GM12878 (cell line): ENCODE results near the gene GPR176. TPM values are rescaled to one million over a fixed set of nuclear protein-coding genes. Genes with fewer than 3 reads are reported as not detected.

ENCODE experiments used
- ATAC-seq: fragments of 200-7000 bp; cut with Tn5 transposase; 3 replicates; pipeline ENCODE4 v1.9.1; 2020; ENCODE audit warnings: mild to moderate bottlenecking, moderate library complexity
- BruUV-seq: library from RNA; stranded (reverse); fragments of 400-500 nt; replicated peaks from 2 replicates; lab custom pipeline; 2021; lab: Mats Ljungman, UMichigan
- CTCF ChIA-PET: fragments of 300-600 bp; sonication (Branson Sonifier 250); formaldehyde crosslinking; extraction: SDS; loops from one replicate; lab custom pipeline; 2021; ENCODE audit warnings: inconsistent platforms; lab: Yijun Ruan, JAX
- POLR2A ChIA-PET: fragments of 350-600 bp; formaldehyde crosslinking; extraction: SDS; loops from one replicate; lab custom pipeline; 2021; ENCODE audit warnings: inconsistent platforms; lab: Charles Lee
- RAD21 ChIA-PET: fragments of 300-600 bp; sonication (Branson Sonifier 250); formaldehyde crosslinking; loops from one replicate; lab custom pipeline; 2023; ENCODE audit warnings: antibody characterized with exemption; ENCODE audit not compliant: unreplicated experiment; lab: Charles Lee
- SMC1A ChIA-PET: fragments of 300-600 bp; sonication (Branson Sonifier 250); formaldehyde crosslinking; loops from one replicate; lab custom pipeline; 2023; ENCODE audit not compliant: unreplicated experiment, uncharacterized antibody; lab: Charles Lee
- DNase-seq: peaks from one replicate; pipeline ENCODE4 v3.0.0-alpha.2; 2011; ENCODE audit warnings: low read depth, low spot score
- FAIRE-seq: peaks from 3 replicates; lab custom pipeline; 2011; peaks lifted over from hg19 to GRCh38; lab: Jason Lieb, UNC
- H2AFZ ChIP-seq: 2 replicates; pipeline ENCODE4 v1.6.0; 2011; ENCODE audit warnings: low read depth, low read length, control low read depth; ENCODE audit not compliant: control insufficient read depth
- H3K27ac ChIP-seq: 2 replicates; pipeline ENCODE4 v1.5.1; 2011; ENCODE audit warnings: control low read depth; ENCODE audit not compliant: control insufficient read depth, insufficient read depth
- H3K27me3 ChIP-seq, 2 experiments: replicated peaks in 1 of 2; 2 replicates each; pipeline versions ENCODE4 v1.6.0 to v1.6.1; 2011; ENCODE audit warnings: low read length in 1 of 2; ENCODE audit not compliant: control insufficient read depth in 2 of 2, insufficient read depth in 2 of 2
- H3K36me3 ChIP-seq, 2 experiments: 2 replicates each; pipeline ENCODE4 v1.5.1; 2011; ENCODE audit warnings: low read length in 1 of 2; ENCODE audit not compliant: control insufficient read depth in 2 of 2, insufficient read depth in 2 of 2
- H3K4me1 ChIP-seq: 2 replicates; pipeline ENCODE4 v1.6.1; 2011; ENCODE audit warnings: mild to moderate bottlenecking, low read length, moderate library complexity, mixed read lengths; ENCODE audit not compliant: control insufficient read depth, insufficient read depth
- H3K4me2 ChIP-seq: 2 replicates; pipeline ENCODE4 v1.6.0; 2011; ENCODE audit warnings: control low read depth; ENCODE audit not compliant: control insufficient read depth, insufficient read depth
- H3K4me3 ChIP-seq: fragments of 200-600 bp; sonication (generic); 2 replicates; pipeline ENCODE4 v1.5.1; 2016
- H3K79me2 ChIP-seq: 2 replicates; pipeline ENCODE4 v1.6.0; 2011; ENCODE audit warnings: low read length; ENCODE audit not compliant: control insufficient read depth, insufficient read depth
- H3K9ac ChIP-seq: 2 replicates; pipeline ENCODE4 v1.8.0; 2011; ENCODE audit warnings: low read length, control low read depth, mixed read lengths; ENCODE audit not compliant: control insufficient read depth, insufficient read depth
- H3K9me3 ChIP-seq: replicated peaks from 3 replicates; pipeline ENCODE4 v1.5.1; 2011; ENCODE audit warnings: mild to moderate bottlenecking, low read length; ENCODE audit not compliant: control insufficient read depth, insufficient read depth
- H4K20me1 ChIP-seq: 2 replicates; pipeline ENCODE4 v1.6.0; 2011; ENCODE audit not compliant: control insufficient read depth, insufficient read depth
- BCL11A ChIP-seq: IDR thresholded peaks from 2 replicates; pipeline ENCODE4 v1.6.1; 2011; ENCODE audit warnings: low read depth, low read length
- HDAC2 ChIP-seq: fragments of 200-600 bp; sonication (generic); IDR thresholded peaks from 2 replicates; pipeline ENCODE4 v1.6.1; 2017
- RCOR1 ChIP-seq: conservative IDR thresholded peaks from 2 replicates; pipeline ENCODE4 v1.6.1; 2012; ENCODE audit warnings: low read depth, low read length, improper control_type of control experiment
- WRNIP1 ChIP-seq: IDR thresholded peaks from 2 replicates; pipeline ENCODE4 v1.6.1; 2011; ENCODE audit warnings: low read depth, low read length, improper control_type of control experiment, borderline replicate concordance
- ZNF207 ChIP-seq: fragments of 450-650 bp; IDR thresholded peaks from 2 replicates; pipeline ENCODE4 v1.6.1; 2014; ENCODE audit warnings: antibody characterized with exemption, mild to moderate bottlenecking, borderline replicate concordance
- WGBS: methylation state at CpG from one replicate; pipeline ENCODE4 v1.1.6; 2016; ENCODE audit warnings: low lambda C conversion rate; ENCODE audit not compliant: insufficient replicate concordance, insufficient coverage; ENCODE audit errors: missing lambda C conversion rate; 5-methylcytosine and 5-hydroxymethylcytosine counted together
- in situ Hi-C: fragments of 300-500 bp; cut with MboI; formaldehyde crosslinking; loops from 9 replicates; pipeline ENCODE4 v1.14.3; 2018; ENCODE audit warnings: mixed read lengths
- intact Hi-C: fragments of 100-400 bp; cut with micrococcal nuclease; formaldehyde crosslinking; loops from one replicate; pipeline ENCODE4 v1.14.2; 2022; ENCODE audit not compliant: unreplicated experiment
- polyA plus RNA-seq, 11 experiments: library from polyadenylated mRNA; depleted of rRNA in 4 of 11; unstranded in 6 of 11; stranded (reverse) in 5 of 11; fragments of >200 nt; fragmentation: Nextera tagmentation in 4 of 11; fragmentation: Illumina TruSeq in 1 of 11; extraction: Ambion mirVana in 4 of 11; extraction: Trizol in 1 of 11; gene quantifications; 1 replicate in 1 of 11; 2 replicates in 10 of 11; pipeline versions ENCODE4 v1.2.1 to v1.2.3, GENCODE V29; 2011 to 2016; ENCODE audit warnings: inconsistent platforms in 2 of 11, missing spikeins in 2 of 11, low read depth in 1 of 11
- total RNA-seq, 4 experiments: library from RNA; depleted of rRNA in 3 of 4; stranded (reverse); fragments of >200 nt in 3 of 4; fragmentation: Illumina TruSeq in 1 of 4; extraction: Trizol in 1 of 4; gene quantifications; 2 replicates each; pipeline versions ENCODE4 v1.2.1 to v1.2.3, GENCODE V29; 2013 to 2021

The GPR176 gene
- total and polyA plus RNA-seq, 10 of the 15 experiments (the other 5 are each of a cell fraction or from before 2014, with no cell fraction given), result 0.02 to 0.33 (median 0.16) TPM; not detected in 4

GRCh38 chr15:39935241-39935640, 15.2 kb upstream of the GPR176 start:
- no peak for ATAC-seq
- Histone ChIP-seq H3K4me3 (peak overlapping the region; percentile 80; the same call in 1 of the 2 replicates), H2AFZ (no peak overlapping the region), H4K20me1 (no peaks in the 10 kb centered on the region), H3K4me1 (peaks cover 12% of the 10 kb centered on the region), H3K9ac (no peak overlapping the region), H3K27me3 (no peaks in the 10 kb centered on the region), H3K36me3 (peaks cover 0 to 4% of the 10 kb centered on the region in 2 experiments; a peak in 1 of 4 replicates), H3K27ac (no peak overlapping the region), H3K9me3 (no peaks in the 10 kb centered on the region), H3K4me2 (peak overlapping the region; percentile 26; the same call in 1 of the 2 replicates), H3K79me2 (peaks cover 25% of the 10 kb centered on the region)
- WGBS, result 79% methylated on average over 4 of the region's 4 CpGs
- no peak for TF ChIP-seq BCL11A
- no peak for TF ChIP-seq HDAC2
- no peak for TF ChIP-seq WRNIP1
- no peak for TF ChIP-seq RCOR1
- TF ChIP-seq ZNF207, result no peak
- no TSS peak for BruUV-seq
- CTCF ChIA-PET, result interaction anchor here (0.9 to 2.9 kb wide), 7 partner anchors 11 to 386 kb away, joined by 3 to 21 read pairs (median 5); no protein-coding TSS in a partner anchor
- FAIRE-seq, result no peak
- no peak for DNase-seq
- POLR2A ChIA-PET, result interaction anchor here (0.9 to 1.9 kb wide), 6 partner anchors 9 to 173 kb away, joined by 3 to 11 read pairs (median 3); no protein-coding TSS in a partner anchor
- RAD21 ChIA-PET, result interaction anchor here (0.9 to 2.8 kb wide), 5 partner anchors 12 to 164 kb away, joined by 3 to 11 read pairs (median 4); partner anchors contain the start of gene FSIP1
- intact Hi-C loops, result loop anchor here (10.0 kb wide), 1 partner anchor 170 kb away; the partner anchor contains the start of gene BMF
- SMC1A ChIA-PET, result interaction anchor here (1.0 to 5.7 kb wide), 9 partner anchors 10 to 152 kb away, joined by 3 to 65 read pairs (median 4); partner anchors contain the start of genes FSIP1 and GPR176
- in situ Hi-C loops, result loop anchor here (10.0 kb wide), 1 partner anchor 170 kb away; the partner anchor contains the start of gene BMF
